Suprapubic skin (tissue), 4 donors: ENCODE results near the gene ZNF799. TPM values are rescaled to one million over a fixed set of nuclear protein-coding genes. Genes with fewer than 3 reads are reported as not detected.

Experiments
- DNase-seq, 2 donors: peaks; one replicate each; pipeline ENCODE4 v3.0.0-alpha.2; 2019; ENCODE audit warnings: low spot score in 2 of 2
- H3K27ac ChIP-seq: fragments of 200-600 bp; sonication (generic); one replicate; pipeline ENCODE4 v1.5.1; 2019
- H3K27me3 ChIP-seq: fragments of 200-600 bp; sonication (generic); one replicate; pipeline ENCODE4 v1.5.1; 2019
- H3K36me3 ChIP-seq: fragments of 200-600 bp; sonication (generic); one replicate; pipeline ENCODE4 v1.5.1; 2019
- H3K4me1 ChIP-seq: fragments of 200-600 bp; sonication (generic); one replicate; pipeline ENCODE4 v1.5.1; 2019
- H3K4me3 ChIP-seq: fragments of 200-600 bp; sonication (generic); one replicate; pipeline ENCODE4 v1.5.1; 2019; ENCODE audit warnings: mild to moderate bottlenecking
- H3K9me3 ChIP-seq: fragments of 200-600 bp; sonication (generic); one replicate; pipeline ENCODE4 v1.5.1; 2019
- EP300 ChIP-seq: sonication (generic); formaldehyde crosslinking; IDR thresholded peaks from one replicate; pipeline ENCODE4 v1.6.1; 2017; ENCODE audit warnings: antibody characterized with exemption
- POLR2A ChIP-seq, 2 donors: fragments of 450-650 bp; IDR thresholded peaks; one replicate each; pipeline ENCODE4 v1.6.1; 2017; ENCODE audit warnings: antibody characterized with exemption in 2 of 2, mild to moderate bottlenecking in 2 of 2, moderate library complexity in 2 of 2
- POLR2AphosphoS5 ChIP-seq, 3 donors: sonication (generic); formaldehyde crosslinking; IDR thresholded peaks; one replicate each; pipeline ENCODE4 v1.6.1; 2017; ENCODE audit warnings: antibody characterized with exemption in 3 of 3
- WGBS: methylation state at CpG from one replicate; pipeline ENCODE4 v1.1.5; 2018; 5-methylcytosine and 5-hydroxymethylcytosine counted together
- total RNA-seq, 4 donors: library from RNA; depleted of rRNA; stranded (reverse); fragments of >200 nt; gene quantifications; one replicate each; pipeline ENCODE4 v1.1.0, GENCODE V29; 2016
- TF ChIP-seq, protein P1 (sequence below), 2 donors: fragments of 200-600 bp in 1 of 2; fragments of 450-650 bp in 1 of 2; sonication (generic) in 1 of 2; IDR thresholded peaks; one replicate each; pipeline ENCODE4 v1.5.1; 2016 to 2019; ENCODE audit warnings: antibody characterized with exemption in 2 of 2, mild to moderate bottlenecking in 1 of 2, moderate library complexity in 1 of 2

ZNF799 gene
- total RNA-seq, 4 donors from 2014 or later: 1.4 to 8.9 (median 4.5) TPM

DNA sequence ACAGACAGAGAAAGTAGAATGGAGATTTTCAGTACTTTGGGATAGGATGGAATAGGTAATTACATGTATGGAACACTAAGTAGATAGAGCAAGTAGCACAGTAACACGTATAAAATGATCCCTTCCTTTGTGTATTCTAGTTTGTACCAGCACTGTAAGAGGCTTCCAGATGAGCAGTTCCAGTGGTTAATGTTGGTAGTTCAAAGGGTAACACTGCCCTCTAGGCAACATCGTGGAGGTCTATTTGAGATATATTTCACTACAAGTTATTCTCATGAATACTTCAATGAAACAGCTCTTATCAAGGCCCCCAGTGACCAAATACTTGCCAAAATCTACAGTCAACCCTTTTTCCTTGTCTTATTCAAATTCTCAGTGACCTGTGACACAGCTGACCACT lies 54.2 kb downstream of the ZNF799 start:
- WGBS: 83% methylated on average over 2 of the region's 2 CpGs
- TF ChIP-seq POLR2A (IDR thresholded peaks at IDR 0.05) (no peak), EP300 (no peak), POLR2AphosphoS5 (IDR thresholded peaks at IDR 0.05) (no peak)
- TF ChIP-seq, protein P1, sequence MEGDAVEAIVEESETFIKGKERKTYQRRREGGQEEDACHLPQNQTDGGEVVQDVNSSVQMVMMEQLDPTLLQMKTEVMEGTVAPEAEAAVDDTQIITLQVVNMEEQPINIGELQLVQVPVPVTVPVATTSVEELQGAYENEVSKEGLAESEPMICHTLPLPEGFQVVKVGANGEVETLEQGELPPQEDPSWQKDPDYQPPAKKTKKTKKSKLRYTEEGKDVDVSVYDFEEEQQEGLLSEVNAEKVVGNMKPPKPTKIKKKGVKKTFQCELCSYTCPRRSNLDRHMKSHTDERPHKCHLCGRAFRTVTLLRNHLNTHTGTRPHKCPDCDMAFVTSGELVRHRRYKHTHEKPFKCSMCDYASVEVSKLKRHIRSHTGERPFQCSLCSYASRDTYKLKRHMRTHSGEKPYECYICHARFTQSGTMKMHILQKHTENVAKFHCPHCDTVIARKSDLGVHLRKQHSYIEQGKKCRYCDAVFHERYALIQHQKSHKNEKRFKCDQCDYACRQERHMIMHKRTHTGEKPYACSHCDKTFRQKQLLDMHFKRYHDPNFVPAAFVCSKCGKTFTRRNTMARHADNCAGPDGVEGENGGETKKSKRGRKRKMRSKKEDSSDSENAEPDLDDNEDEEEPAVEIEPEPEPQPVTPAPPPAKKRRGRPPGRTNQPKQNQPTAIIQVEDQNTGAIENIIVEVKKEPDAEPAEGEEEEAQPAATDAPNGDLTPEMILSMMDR (IDR thresholded peaks at IDR 0.05): no peak
- Histone ChIP-seq H3K27ac (no peak overlapping the region), H3K36me3 (peaks cover 22% of the 10 kb centered on the region), H3K4me1 (no peaks in the 10 kb centered on the region), H3K9me3 (peaks cover 20% of the 10 kb centered on the region), H3K4me3 (no peak overlapping the region), H3K27me3 (no peaks in the 10 kb centered on the region)
- no peak for DNase-seq

DNA sequence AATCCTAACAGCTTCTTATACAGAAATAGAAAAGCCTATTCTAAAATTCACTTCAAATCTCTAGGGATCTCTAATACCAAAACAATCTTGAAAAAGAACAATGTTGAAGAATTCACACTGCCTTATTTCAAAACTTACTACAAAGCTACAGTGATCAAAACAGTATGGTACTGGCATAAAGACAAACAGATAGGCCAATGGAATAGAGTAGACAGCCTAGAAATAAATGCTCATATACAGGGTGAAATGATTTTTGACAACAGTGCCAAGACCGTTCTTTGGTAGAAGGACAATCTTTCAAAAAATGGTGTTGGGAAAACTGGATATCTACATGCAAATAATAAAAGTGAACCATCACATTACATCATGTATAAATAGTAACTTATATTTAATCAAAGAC lies 55.9 kb downstream of the ZNF799 start:
- Histone ChIP-seq H3K36me3 (peaks cover 5% of the 10 kb centered on the region), H3K9me3 (peaks cover 10% of the 10 kb centered on the region), H3K27ac (no peak overlapping the region), H3K27me3 (no peaks in the 10 kb centered on the region), H3K4me3 (no peak overlapping the region), H3K4me1 (no peaks in the 10 kb centered on the region)
- no peak for DNase-seq
- TF ChIP-seq, protein P1 (IDR thresholded peaks at IDR 0.05): no peak
- TF ChIP-seq POLR2AphosphoS5 (IDR thresholded peaks at IDR 0.05) (no peak), EP300 (no peak), POLR2A (IDR thresholded peaks at IDR 0.05) (no peak)
- WGBS: 89% methylated on average over 1 of the region's 1 CpG

Other genes starting within 250 kb of the ZNF799 start
- gene ZNF625, start 244.5 kb downstream of the ZNF799 start, total RNA-seq: 1 to 10 TPM; 2.4 to 5.1 (median 4.3) TPM
- gene ZNF136, start 238.2 kb downstream of the ZNF799 start, total RNA-seq: 10 to 100 TPM in 1 of 4 donors, 1 to 10 TPM in 3; 7.3 to 10.8 (median 8.4) TPM
- gene ZNF44, start 106.4 kb downstream of the ZNF799 start, total RNA-seq: 10 to 100 TPM in 2 of 4 donors, 1 to 10 TPM in 2; 7.2 to 24.2 (median 11.7) TPM
- gene ZNF563, start 67.6 kb downstream of the ZNF799 start, total RNA-seq: 1 to 10 TPM; 2.6 to 8.3 (median 5.8) TPM
- 1 to 10 TPM in 3 of 4 donors, under 1 TPM in 1; 0.60 to 4.6 (median 3.1) TPM for gene ZNF442, start 35.6 kb downstream of the ZNF799 start, total RNA-seq
- 1 to 10 TPM; 2.9 to 7.6 (median 5.0) TPM for gene ZNF443, start 39.8 kb upstream of the ZNF799 start, total RNA-seq
- 1 to 10 TPM; 1.1 to 4.1 (median 1.7) TPM for gene ZNF709, start 83.5 kb upstream of the ZNF799 start, total RNA-seq
- gene ZNF564, start 150.2 kb upstream of the ZNF799 start, total RNA-seq: 10 to 100 TPM in 1 of 4 donors, 1 to 10 TPM in 3; 5.6 to 17.4 (median 7.6) TPM
- 1 to 10 TPM; 5.0 to 9.3 (median 7.0) TPM for gene ZNF490, start 209.5 kb upstream of the ZNF799 start, total RNA-seq
- gene ZNF791, start 209.6 kb upstream of the ZNF799 start, total RNA-seq: 10 to 100 TPM; 14.3 to 36.1 (median 17.3) TPM